Suprapubic skin (tissue), 3 donors: ENCODE data around the gene FAM32A.

Experiments used
- CTCF ChIP-seq, 2 donors: fragments of 200-600 bp in 1 of 2; fragments of 450-650 bp in 1 of 2; sonication (generic) in 1 of 2; IDR thresholded peaks; one replicate each; pipeline ENCODE4 v1.5.1; 2016 to 2019; ENCODE audit warnings: antibody characterized with exemption in 2 of 2, mild to moderate bottlenecking in 1 of 2, moderate library complexity in 1 of 2
- EP300 ChIP-seq: sonication (generic); formaldehyde crosslinking; IDR thresholded peaks from one replicate; pipeline ENCODE4 v1.6.1; 2017; ENCODE audit warnings: antibody characterized with exemption

GRCh38 chr19:16222806-16223205 is 37.6 kb downstream of the FAM32A start:
- TF ChIP-seq CTCF (IDR thresholded peaks at IDR 0.05) (no peak), EP300 (no peak)
